ENCODE data around the gene WIPF3. TPM values are rescaled to one million over a fixed set of nuclear protein-coding genes. Genes with fewer than 3 reads are reported as not detected.

WIPF3 gene
- polyA plus RNA-seq, 1 donor: 21.9 TPM

GRCh38 chr7:29858191-29858951 is 52.1 kb downstream of the WIPF3 start:
- no peaks in the 10 kb centered on the region for H3K36me3 ChIP-seq (ENCODE audit: control insufficient read depth, insufficient read depth, low read length)
- H3K9me3 ChIP-seq (ENCODE audit: control insufficient read depth, low read depth, low read length): no peaks in the 10 kb centered on the region
- DNase-seq: no peak
- WGBS (ENCODE audit: insufficient coverage, low lambda C conversion rate): 60% methylated on average over 1 of the region's 4 CpGs
- H3K4me3 ChIP-seq (ENCODE audit: low read length): no peak overlapping the region
- peaks cover 44% of the 10 kb centered on the region for H3K4me1 ChIP-seq (ENCODE audit: control insufficient read depth, insufficient read depth, low read length)
- no peak overlapping the region for H3K27ac ChIP-seq (ENCODE audit: low read length)
- H3K27me3 ChIP-seq (ENCODE audit: control insufficient read depth, insufficient read depth, low read length): no peaks in the 10 kb centered on the region

- Histone ChIP-seq H3K36me3 (ENCODE audit: control insufficient read depth, insufficient read depth, low read length) (no peaks in the 10 kb centered on the region), H3K4me3 (ENCODE audit: low read length) (no peak overlapping the region), H3K4me1 (ENCODE audit: control insufficient read depth, insufficient read depth, low read length) (peaks cover 36% of the 10 kb centered on the region), H3K27me3 (ENCODE audit: control insufficient read depth, insufficient read depth, low read length) (no peaks in the 10 kb centered on the region), H3K27ac (ENCODE audit: low read length) (no peak overlapping the region), H3K9me3 (ENCODE audit: control insufficient read depth, low read depth, low read length) (no peaks in the 10 kb centered on the region)
- WGBS (ENCODE audit: insufficient coverage, low lambda C conversion rate): 100% methylated on average over 1 of the region's 5 CpGs
- DNase-seq: no peak
These were observed 52.8 kb downstream of the WIPF3 start for GRCh38 chr7:29859104-29859503.

GRCh38 chr7:29859524-29860185 is 53.3 kb downstream of the WIPF3 start:
- H3K4me3 ChIP-seq (ENCODE audit: low read length): no peak overlapping the region
- H3K9me3 ChIP-seq (ENCODE audit: control insufficient read depth, low read depth, low read length): no peaks in the 10 kb centered on the region
- 100% methylated on average over 1 of the region's 4 CpGs for whole genome bisulfite sequencing (ENCODE audit: insufficient coverage, low lambda C conversion rate)
- H3K27ac ChIP-seq (ENCODE audit: low read length): no peak overlapping the region
- DNase-seq: no peak
- no peaks in the 10 kb centered on the region for H3K36me3 ChIP-seq (ENCODE audit: control insufficient read depth, insufficient read depth, low read length)
- no peaks in the 10 kb centered on the region for H3K27me3 ChIP-seq (ENCODE audit: control insufficient read depth, insufficient read depth, low read length)
- H3K4me1 ChIP-seq (ENCODE audit: control insufficient read depth, insufficient read depth, low read length): peaks cover 34% of the 10 kb centered on the region

- Histone ChIP-seq H3K9me3 (ENCODE audit: control insufficient read depth, low read depth, low read length) (no peaks in the 10 kb centered on the region), H3K4me1 (ENCODE audit: control insufficient read depth, insufficient read depth, low read length) (peaks cover 28% of the 10 kb centered on the region), H3K27me3 (ENCODE audit: control insufficient read depth, insufficient read depth, low read length) (no peaks in the 10 kb centered on the region), H3K27ac (ENCODE audit: low read length) (no peak overlapping the region), H3K4me3 (ENCODE audit: low read length) (no peak overlapping the region), H3K36me3 (ENCODE audit: control insufficient read depth, insufficient read depth, low read length) (no peaks in the 10 kb centered on the region)
- WGBS (ENCODE audit: insufficient coverage, low lambda C conversion rate): no CpG with 5 or more reads among the region's 2 CpGs
- DNase-seq: no peak
These were observed 53.9 kb downstream of the WIPF3 start for GRCh38 chr7:29860186-29860585.

- no peaks in the 10 kb centered on the region for H3K9me3 ChIP-seq (ENCODE audit: control insufficient read depth, low read depth, low read length)
- no peak for DNase-seq
- H3K4me3 ChIP-seq (ENCODE audit: low read length): no peak overlapping the region
- peaks cover 13% of the 10 kb centered on the region for H3K4me1 ChIP-seq (ENCODE audit: control insufficient read depth, insufficient read depth, low read length)
- H3K27me3 ChIP-seq (ENCODE audit: control insufficient read depth, insufficient read depth, low read length): no peaks in the 10 kb centered on the region
- WGBS (ENCODE audit: insufficient coverage, low lambda C conversion rate): no CpG with 5 or more reads among the region's 3 CpGs
- H3K27ac ChIP-seq (ENCODE audit: low read length): no peak overlapping the region
- no peaks in the 10 kb centered on the region for H3K36me3 ChIP-seq (ENCODE audit: control insufficient read depth, insufficient read depth, low read length)
These were observed 55.6 kb downstream of the WIPF3 start for GRCh38 chr7:29861884-29862283.

GRCh38 chr7:29864656-29865055 is 58.3 kb downstream of the WIPF3 start:
- WGBS (ENCODE audit: insufficient coverage, low lambda C conversion rate): 100% methylated on average over 1 of the region's 2 CpGs
- Histone ChIP-seq H3K4me1 (ENCODE audit: control insufficient read depth, insufficient read depth, low read length) (no peaks in the 10 kb centered on the region), H3K36me3 (ENCODE audit: control insufficient read depth, insufficient read depth, low read length) (no peaks in the 10 kb centered on the region), H3K27ac (ENCODE audit: low read length) (no peak overlapping the region), H3K4me3 (ENCODE audit: low read length) (no peak overlapping the region), H3K27me3 (ENCODE audit: control insufficient read depth, insufficient read depth, low read length) (no peaks in the 10 kb centered on the region), H3K9me3 (ENCODE audit: control insufficient read depth, low read depth, low read length) (no peaks in the 10 kb centered on the region)
- no peak for DNase-seq

GRCh38 chr7:29865526-29865925 is 59.2 kb downstream of the WIPF3 start:
- no peak overlapping the region for H3K27ac ChIP-seq (ENCODE audit: low read length)
- DNase-seq: no peak
- H3K9me3 ChIP-seq (ENCODE audit: control insufficient read depth, low read depth, low read length): no peaks in the 10 kb centered on the region
- H3K4me3 ChIP-seq (ENCODE audit: low read length): no peak overlapping the region
- H3K27me3 ChIP-seq (ENCODE audit: control insufficient read depth, insufficient read depth, low read length): no peaks in the 10 kb centered on the region
- no peaks in the 10 kb centered on the region for H3K36me3 ChIP-seq (ENCODE audit: control insufficient read depth, insufficient read depth, low read length)
- H3K4me1 ChIP-seq (ENCODE audit: control insufficient read depth, insufficient read depth, low read length): no peaks in the 10 kb centered on the region
- no CpG with 5 or more reads among the region's 4 CpGs for WGBS (ENCODE audit: insufficient coverage, low lambda C conversion rate)

GRCh38 chr7:29866490-29866930 is 60.2 kb downstream of the WIPF3 start:
- WGBS (ENCODE audit: insufficient coverage, low lambda C conversion rate): no CpG with 5 or more reads among the region's 3 CpGs
- DNase-seq: no peak

GRCh38 chr7:29871787-29872398 is 65.6 kb downstream of the WIPF3 start:
- Histone ChIP-seq H3K9me3 (ENCODE audit: control insufficient read depth, low read depth, low read length) (no peaks in the 10 kb centered on the region), H3K4me1 (ENCODE audit: control insufficient read depth, insufficient read depth, low read length) (no peaks in the 10 kb centered on the region), H3K36me3 (ENCODE audit: control insufficient read depth, insufficient read depth, low read length) (peaks cover 3% of the 10 kb centered on the region), H3K4me3 (ENCODE audit: low read length) (no peak overlapping the region), H3K27ac (ENCODE audit: low read length) (no peak overlapping the region), H3K27me3 (ENCODE audit: control insufficient read depth, insufficient read depth, low read length) (no peaks in the 10 kb centered on the region)
- no peak for DNase-seq
- WGBS (ENCODE audit: insufficient coverage, low lambda C conversion rate): 100% methylated on average over 3 of the region's 5 CpGs

More at GRCh38 chr7:29866490-29866930, 60.2 kb downstream of the WIPF3 start:
- H3K36me3 ChIP-seq (ENCODE audit: control insufficient read depth, insufficient read depth, low read length): no peaks in the 10 kb centered on the region
- no peaks in the 10 kb centered on the region for H3K27me3 ChIP-seq (ENCODE audit: control insufficient read depth, insufficient read depth, low read length)
- no peak overlapping the region for H3K4me3 ChIP-seq (ENCODE audit: low read length)
- no peaks in the 10 kb centered on the region for H3K4me1 ChIP-seq (ENCODE audit: control insufficient read depth, insufficient read depth, low read length)
- no peaks in the 10 kb centered on the region for H3K9me3 ChIP-seq (ENCODE audit: control insufficient read depth, low read depth, low read length)
- H3K27ac ChIP-seq (ENCODE audit: low read length): no peak overlapping the region

- WGBS (ENCODE audit: insufficient coverage, low lambda C conversion rate): 100% methylated on average over 1 of the region's 4 CpGs
- Histone ChIP-seq H3K27me3 (ENCODE audit: control insufficient read depth, insufficient read depth, low read length) (no peaks in the 10 kb centered on the region), H3K4me3 (ENCODE audit: low read length) (no peak overlapping the region), H3K36me3 (ENCODE audit: control insufficient read depth, insufficient read depth, low read length) (peaks cover 4% of the 10 kb centered on the region), H3K27ac (ENCODE audit: low read length) (no peak overlapping the region), H3K4me1 (ENCODE audit: control insufficient read depth, insufficient read depth, low read length) (no peaks in the 10 kb centered on the region), H3K9me3 (ENCODE audit: control insufficient read depth, low read depth, low read length) (no peaks in the 10 kb centered on the region)
- DNase-seq: no peak
These were observed 67.5 kb downstream of the WIPF3 start for GRCh38 chr7:29873644-29874294.

All from large intestine (tissue), 3 donors.